Measurements from ENCODE around the gene UBTF. TPM values are rescaled to one million over a fixed set of nuclear protein-coding genes. Genes with fewer than 3 reads are reported as not detected.

Gene UBTF
- total RNA-seq, 1 experiment from 2014 or later, result 75.9 TPM

DNA sequence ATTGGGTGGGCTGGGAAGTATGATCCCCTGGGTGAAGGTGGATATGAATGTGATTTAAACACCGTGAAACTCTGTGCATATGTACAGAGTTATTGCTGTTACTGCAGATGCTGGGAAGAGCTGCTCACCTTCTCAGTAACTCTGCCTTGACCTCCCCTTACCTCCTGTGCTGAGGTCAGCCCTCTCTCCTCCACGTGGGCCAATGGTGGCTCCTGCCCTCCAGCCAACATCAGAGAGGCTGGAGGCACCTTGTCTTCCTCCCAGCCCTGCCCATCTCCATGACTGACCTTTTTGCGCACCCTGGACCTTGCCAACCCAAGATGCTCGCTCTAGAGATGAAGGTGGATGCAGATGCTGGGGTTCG lies 49.4 kb downstream of the UBTF start:
- H3K27me3 Mint-ChIP-seq (ENCODE audit: low read depth), result no peaks in the 10 kb centered on the region; the same call in 1 of the 2 replicates
- DNase-seq (ENCODE audit: low spot score) (no peak), ATAC-seq (no peak)
- no peak overlapping the region for H3K27ac Mint-ChIP-seq
- no peaks in the 10 kb centered on the region for H3K9me3 Mint-ChIP-seq
- TF ChIP-seq, protein P1, sequence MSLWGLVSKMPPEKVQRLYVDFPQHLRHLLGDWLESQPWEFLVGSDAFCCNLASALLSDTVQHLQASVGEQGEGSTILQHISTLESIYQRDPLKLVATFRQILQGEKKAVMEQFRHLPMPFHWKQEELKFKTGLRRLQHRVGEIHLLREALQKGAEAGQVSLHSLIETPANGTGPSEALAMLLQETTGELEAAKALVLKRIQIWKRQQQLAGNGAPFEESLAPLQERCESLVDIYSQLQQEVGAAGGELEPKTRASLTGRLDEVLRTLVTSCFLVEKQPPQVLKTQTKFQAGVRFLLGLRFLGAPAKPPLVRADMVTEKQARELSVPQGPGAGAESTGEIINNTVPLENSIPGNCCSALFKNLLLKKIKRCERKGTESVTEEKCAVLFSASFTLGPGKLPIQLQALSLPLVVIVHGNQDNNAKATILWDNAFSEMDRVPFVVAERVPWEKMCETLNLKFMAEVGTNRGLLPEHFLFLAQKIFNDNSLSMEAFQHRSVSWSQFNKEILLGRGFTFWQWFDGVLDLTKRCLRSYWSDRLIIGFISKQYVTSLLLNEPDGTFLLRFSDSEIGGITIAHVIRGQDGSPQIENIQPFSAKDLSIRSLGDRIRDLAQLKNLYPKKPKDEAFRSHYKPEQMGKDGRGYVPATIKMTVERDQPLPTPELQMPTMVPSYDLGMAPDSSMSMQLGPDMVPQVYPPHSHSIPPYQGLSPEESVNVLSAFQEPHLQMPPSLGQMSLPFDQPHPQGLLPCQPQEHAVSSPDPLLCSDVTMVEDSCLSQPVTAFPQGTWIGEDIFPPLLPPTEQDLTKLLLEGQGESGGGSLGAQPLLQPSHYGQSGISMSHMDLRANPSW (CRISPR knock-in tag; conservative IDR thresholded peaks at IDR 0.05; ENCODE audit: low read depth), result no peak
- TF ChIP-seq ETV6 (CRISPR knock-in tag; IDR thresholded peaks at IDR 0.05) (no peak), NFATC4 (CRISPR knock-in tag; IDR thresholded peaks at IDR 0.05) (no peak), CDX4 (CRISPR knock-in tag; IDR thresholded peaks at IDR 0.05; ENCODE audit: borderline replicate concordance) (no peak), RELA (CRISPR knock-in tag; IDR thresholded peaks at IDR 0.05; ENCODE audit: borderline replicate concordance) (no peak), NR2C2 (CRISPR knock-in tag; IDR thresholded peaks at IDR 0.05) (no peak), SMAD3 (CRISPR knock-in tag; IDR thresholded peaks at IDR 0.05; ENCODE audit: borderline replicate concordance) (no peak), MLX (CRISPR knock-in tag; IDR thresholded peaks at IDR 0.05) (no peak), ZNF671 (CRISPR knock-in tag; IDR thresholded peaks at IDR 0.05) (no peak), ZNF232 (CRISPR knock-in tag; IDR thresholded peaks at IDR 0.05) (no peak), ZNF138 (CRISPR knock-in tag; conservative IDR thresholded peaks at IDR 0.05) (no peak), CREM (CRISPR knock-in tag; IDR thresholded peaks at IDR 0.05) (no peak)
- TF ChIP-seq, protein P2, sequence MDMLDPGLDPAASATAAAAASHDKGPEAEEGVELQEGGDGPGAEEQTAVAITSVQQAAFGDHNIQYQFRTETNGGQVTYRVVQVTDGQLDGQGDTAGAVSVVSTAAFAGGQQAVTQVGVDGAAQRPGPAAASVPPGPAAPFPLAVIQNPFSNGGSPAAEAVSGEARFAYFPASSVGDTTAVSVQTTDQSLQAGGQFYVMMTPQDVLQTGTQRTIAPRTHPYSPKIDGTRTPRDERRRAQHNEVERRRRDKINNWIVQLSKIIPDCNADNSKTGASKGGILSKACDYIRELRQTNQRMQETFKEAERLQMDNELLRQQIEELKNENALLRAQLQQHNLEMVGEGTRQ (CRISPR knock-in tag; IDR thresholded peaks at IDR 0.05), result no peak
- TF ChIP-seq, protein P3, sequence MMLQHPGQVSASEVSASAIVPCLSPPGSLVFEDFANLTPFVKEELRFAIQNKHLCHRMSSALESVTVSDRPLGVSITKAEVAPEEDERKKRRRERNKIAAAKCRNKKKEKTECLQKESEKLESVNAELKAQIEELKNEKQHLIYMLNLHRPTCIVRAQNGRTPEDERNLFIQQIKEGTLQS (CRISPR knock-in tag; conservative IDR thresholded peaks at IDR 0.05), result no peak
- TF ChIP-seq, protein P4, sequence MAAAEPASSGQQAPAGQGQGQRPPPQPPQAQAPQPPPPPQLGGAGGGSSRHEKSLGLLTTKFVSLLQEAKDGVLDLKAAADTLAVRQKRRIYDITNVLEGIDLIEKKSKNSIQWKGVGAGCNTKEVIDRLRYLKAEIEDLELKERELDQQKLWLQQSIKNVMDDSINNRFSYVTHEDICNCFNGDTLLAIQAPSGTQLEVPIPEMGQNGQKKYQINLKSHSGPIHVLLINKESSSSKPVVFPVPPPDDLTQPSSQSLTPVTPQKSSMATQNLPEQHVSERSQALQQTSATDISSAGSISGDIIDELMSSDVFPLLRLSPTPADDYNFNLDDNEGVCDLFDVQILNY (CRISPR knock-in tag; IDR thresholded peaks at IDR 0.05), result no peak
- TF ChIP-seq, protein P5, sequence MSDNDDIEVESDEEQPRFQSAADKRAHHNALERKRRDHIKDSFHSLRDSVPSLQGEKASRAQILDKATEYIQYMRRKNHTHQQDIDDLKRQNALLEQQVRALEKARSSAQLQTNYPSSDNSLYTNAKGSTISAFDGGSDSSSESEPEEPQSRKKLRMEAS (CRISPR knock-in tag; IDR thresholded peaks at IDR 0.05), result no peak
- TF ChIP-seq, protein P6, sequence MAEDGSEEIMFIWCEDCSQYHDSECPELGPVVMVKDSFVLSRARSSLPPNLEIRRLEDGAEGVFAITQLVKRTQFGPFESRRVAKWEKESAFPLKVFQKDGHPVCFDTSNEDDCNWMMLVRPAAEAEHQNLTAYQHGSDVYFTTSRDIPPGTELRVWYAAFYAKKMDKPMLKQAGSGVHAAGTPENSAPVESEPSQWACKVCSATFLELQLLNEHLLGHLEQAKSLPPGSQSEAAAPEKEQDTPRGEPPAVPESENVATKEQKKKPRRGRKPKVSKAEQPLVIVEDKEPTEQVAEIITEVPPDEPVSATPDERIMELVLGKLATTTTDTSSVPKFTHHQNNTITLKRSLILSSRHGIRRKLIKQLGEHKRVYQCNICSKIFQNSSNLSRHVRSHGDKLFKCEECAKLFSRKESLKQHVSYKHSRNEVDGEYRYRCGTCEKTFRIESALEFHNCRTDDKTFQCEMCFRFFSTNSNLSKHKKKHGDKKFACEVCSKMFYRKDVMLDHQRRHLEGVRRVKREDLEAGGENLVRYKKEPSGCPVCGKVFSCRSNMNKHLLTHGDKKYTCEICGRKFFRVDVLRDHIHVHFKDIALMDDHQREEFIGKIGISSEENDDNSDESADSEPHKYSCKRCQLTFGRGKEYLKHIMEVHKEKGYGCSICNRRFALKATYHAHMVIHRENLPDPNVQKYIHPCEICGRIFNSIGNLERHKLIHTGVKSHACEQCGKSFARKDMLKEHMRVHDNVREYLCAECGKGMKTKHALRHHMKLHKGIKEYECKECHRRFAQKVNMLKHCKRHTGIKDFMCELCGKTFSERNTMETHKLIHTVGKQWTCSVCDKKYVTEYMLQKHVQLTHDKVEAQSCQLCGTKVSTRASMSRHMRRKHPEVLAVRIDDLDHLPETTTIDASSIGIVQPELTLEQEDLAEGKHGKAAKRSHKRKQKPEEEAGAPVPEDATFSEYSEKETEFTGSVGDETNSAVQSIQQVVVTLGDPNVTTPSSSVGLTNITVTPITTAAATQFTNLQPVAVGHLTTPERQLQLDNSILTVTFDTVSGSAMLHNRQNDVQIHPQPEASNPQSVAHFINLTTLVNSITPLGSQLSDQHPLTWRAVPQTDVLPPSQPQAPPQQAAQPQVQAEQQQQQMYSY (CRISPR knock-in tag; IDR thresholded peaks at IDR 0.05), result no peak
- TF ChIP-seq, protein P7, sequence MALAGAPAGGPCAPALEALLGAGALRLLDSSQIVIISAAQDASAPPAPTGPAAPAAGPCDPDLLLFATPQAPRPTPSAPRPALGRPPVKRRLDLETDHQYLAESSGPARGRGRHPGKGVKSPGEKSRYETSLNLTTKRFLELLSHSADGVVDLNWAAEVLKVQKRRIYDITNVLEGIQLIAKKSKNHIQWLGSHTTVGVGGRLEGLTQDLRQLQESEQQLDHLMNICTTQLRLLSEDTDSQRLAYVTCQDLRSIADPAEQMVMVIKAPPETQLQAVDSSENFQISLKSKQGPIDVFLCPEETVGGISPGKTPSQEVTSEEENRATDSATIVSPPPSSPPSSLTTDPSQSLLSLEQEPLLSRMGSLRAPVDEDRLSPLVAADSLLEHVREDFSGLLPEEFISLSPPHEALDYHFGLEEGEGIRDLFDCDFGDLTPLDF (CRISPR knock-in tag; IDR thresholded peaks at IDR 0.05), result no peak
- ChIA-PET POLR2A (interaction anchor here (2.1 kb wide), 1 partner anchor 16 kb away, joined by 6 read pairs; the partner anchor contains the start of gene TMUB2), CTCF (interaction anchor here (1.0 to 4.3 kb wide), 13 partner anchors 15 to 193 kb away, joined by 3 to 32 read pairs (median 7); partner anchors contain the start of genes FAM171A2, GRN, HDAC5 and TMUB2)
- H3K36me3 Mint-ChIP-seq, result no peaks in the 10 kb centered on the region
- peaks cover 23% of the 10 kb centered on the region for H3K4me1 Mint-ChIP-seq
- H3K4me3 Mint-ChIP-seq, result no peak overlapping the region
